HepG2 (cell line): ENCODE measurements around the gene ECHS1. TPM values are rescaled to one million over a fixed set of nuclear protein-coding genes. Genes with fewer than 3 reads are reported as not detected.
A peak's percentile ranks its signal among the peaks of the same experiment; 100 is the strongest.

Experiments
- ATAC-seq: fragments of 200-7000 bp; cut with Tn5 transposase; 3 replicates; pipeline ENCODE4 v1.9.1; 2020; ENCODE audit warnings: mild to moderate bottlenecking, moderate library complexity
- BruUV-seq: library from RNA; stranded (reverse); fragments of 400-500 nt; replicated peaks from 2 replicates; lab custom pipeline; 2021; lab: Mats Ljungman, UMichigan
- CTCF ChIA-PET: fragments of 300-600 bp; formaldehyde crosslinking; extraction: SDS; loops from one replicate; lab custom pipeline; 2021; ENCODE audit warnings: low total read pairs, inconsistent platforms, low intra/inter-chr PET ratio; lab: Yijun Ruan, JAX
- POLR2A ChIA-PET: fragments of 350-600 bp; sonication (Branson Sonifier 250); formaldehyde crosslinking; loops from one replicate; lab custom pipeline; 2020; ENCODE audit warnings: antibody characterized with exemption, inconsistent platforms; lab: Yijun Ruan, JAX
- DNase-seq: peaks from one replicate; pipeline ENCODE4 v3.0.0-alpha.2; 2015; ENCODE audit warnings: low spot score
- FAIRE-seq: peaks from 3 replicates; lab custom pipeline; 2011; peaks lifted over from hg19 to GRCh38; lab: Jason Lieb, UNC
- H2AFZ ChIP-seq: one replicate; pipeline ENCODE4 v1.6.1; 2011; ENCODE audit warnings: low read length, inconsistent platforms
- H3K27ac ChIP-seq: fragments of 300-600 bp; 3 replicates; pipeline ENCODE4 v1.8.0; 2011; ENCODE audit warnings: mixed run types, mild to moderate bottlenecking, mixed read lengths, low read length, inconsistent platforms; ENCODE audit not compliant: insufficient read depth; ENCODE audit errors: extremely low read length
- H3K27me3 ChIP-seq, 2 experiments: fragments of 200-600 bp in 1 of 2; 2 replicates in 1 of 2; 3 replicates in 1 of 2; pipeline versions ENCODE4 v1.6.0 to v1.8.0; 2011; ENCODE audit warnings: low read length in 2 of 2, mild to moderate bottlenecking in 2 of 2, moderate library complexity in 2 of 2, inconsistent platforms in 1 of 2; ENCODE audit not compliant: insufficient read depth in 2 of 2, control insufficient read depth in 1 of 2
- H3K36me3 ChIP-seq, 2 experiments: fragments of 200-600 bp in 1 of 2; replicated peaks in 1 of 2; 2 replicates in 1 of 2; 3 replicates in 1 of 2; pipeline versions ENCODE4 v1.5.1 to v1.8.0; 2011; ENCODE audit warnings: low read length in 2 of 2, inconsistent platforms in 1 of 2; ENCODE audit not compliant: insufficient read depth in 2 of 2, control insufficient read depth in 1 of 2
- H3K4me1 ChIP-seq: 2 replicates; pipeline ENCODE4 v1.5.1; 2012; ENCODE audit warnings: low read length, inconsistent platforms; ENCODE audit not compliant: insufficient read depth
- H3K4me2 ChIP-seq: 2 replicates; pipeline ENCODE4 v1.6.0; 2011; ENCODE audit warnings: low read depth, low read length, inconsistent platforms
- H3K4me3 ChIP-seq, 3 experiments: fragments of 200-600 bp in 1 of 3; sonication (generic), shearing (Covaris generic) in 1 of 3; replicated peaks in 1 of 3; 2 replicates each; pipeline ENCODE4 v1.5.1; 2011 to 2016; ENCODE audit warnings: low read length in 3 of 3, inconsistent platforms in 2 of 3, low read depth in 2 of 3, mild to moderate bottlenecking in 2 of 3, control low read depth in 1 of 3, mixed read lengths in 1 of 3; ENCODE audit not compliant: insufficient read depth in 1 of 3
- H3K79me2 ChIP-seq: one replicate; pipeline ENCODE4 v1.6.1; 2011; ENCODE audit warnings: low read length, inconsistent platforms; ENCODE audit not compliant: insufficient read depth
- H3K9ac ChIP-seq: 2 replicates; pipeline ENCODE4 v1.6.0; 2011; ENCODE audit warnings: mild to moderate bottlenecking, low read depth, low read length, inconsistent platforms; ENCODE audit not compliant: insufficient read depth
- H3K9me3 ChIP-seq: 2 replicates; pipeline ENCODE4 v1.5.1; 2012; ENCODE audit warnings: mild to moderate bottlenecking, low read length
- H4K20me1 ChIP-seq: 2 replicates; pipeline ENCODE4 v1.6.0; 2011; ENCODE audit warnings: inconsistent platforms, mild to moderate bottlenecking, low read length, moderate library complexity; ENCODE audit not compliant: insufficient read depth
- CREM ChIP-seq, 2 experiments: sonication (generic) in 1 of 2; formaldehyde crosslinking in 1 of 2; IDR thresholded peaks; 2 replicates each; pipeline versions ENCODE4 v1.4.0 to v1.6.1; 2016 to 2020; ENCODE audit warnings: antibody characterized with exemption in 1 of 2, mild to moderate bottlenecking in 1 of 2, missing genetic modification reagents in 1 of 2
- DPF2 ChIP-seq: sonication (generic); formaldehyde crosslinking; IDR thresholded peaks from 2 replicates; pipeline ENCODE4 v1.4.0; 2020; ENCODE audit warnings: mild to moderate bottlenecking, low read depth, missing genetic modification reagents, borderline replicate concordance
- HOXA5 ChIP-seq: sonication (generic); formaldehyde crosslinking; IDR thresholded peaks from 2 replicates; pipeline ENCODE4 v1.4.0; 2020; ENCODE audit warnings: missing genetic modification reagents
- PHF8 ChIP-seq: sonication (generic); formaldehyde crosslinking; IDR thresholded peaks from 2 replicates; pipeline ENCODE4 v1.5.0; 2020; ENCODE audit warnings: missing genetic modification reagents
- PITX1 ChIP-seq: sonication (generic); formaldehyde crosslinking; IDR thresholded peaks from 2 replicates; pipeline ENCODE4 v1.5.1; 2020; ENCODE audit warnings: mild to moderate bottlenecking, missing genetic modification reagents
- RBM39 ChIP-seq: fragments of 200-400 bp; formaldehyde crosslinking; IDR thresholded peaks from one replicate; pipeline ENCODE4 v1.6.1; 2018; ENCODE audit warnings: antibody characterized with exemption, mild to moderate bottlenecking, low read depth, low read length; ENCODE audit not compliant: poor library complexity, severe bottlenecking
- REL ChIP-seq: sonication (generic); formaldehyde crosslinking; conservative IDR thresholded peaks from 2 replicates; pipeline ENCODE4 v1.8.0; 2022; ENCODE audit warnings: mild to moderate bottlenecking, missing genetic modification reagents, moderate library complexity
- SALL1 ChIP-seq: sonication (generic); formaldehyde crosslinking; IDR thresholded peaks from 2 replicates; pipeline ENCODE4 v1.8.0; 2022; ENCODE audit warnings: mild to moderate bottlenecking, missing genetic modification reagents
- THAP11 ChIP-seq: IDR thresholded peaks from 2 replicates; pipeline ENCODE4 v1.6.1; 2016; ENCODE audit warnings: missing biosample characterization, missing genetic modification reagents
- ZNF10 ChIP-seq: sonication (generic); formaldehyde crosslinking; IDR thresholded peaks from 2 replicates; pipeline ENCODE4 v1.4.0; 2020; ENCODE audit warnings: mild to moderate bottlenecking, low read depth, missing genetic modification reagents, borderline replicate concordance
- ZNF274 ChIP-seq: sonication (generic); formaldehyde crosslinking; IDR thresholded peaks from 2 replicates; pipeline ENCODE4 v1.5.1; 2020; ENCODE audit warnings: mild to moderate bottlenecking, missing genetic modification reagents
- ZNF33A ChIP-seq: sonication (generic); formaldehyde crosslinking; IDR thresholded peaks from 2 replicates; pipeline ENCODE4 v1.5.1; 2020; ENCODE audit warnings: missing genetic modification reagents, mild to moderate bottlenecking, moderate library complexity, borderline replicate concordance
- ZNF350 ChIP-seq: sonication (generic); formaldehyde crosslinking; IDR thresholded peaks from 2 replicates; pipeline ENCODE4 v1.4.0; 2020; ENCODE audit warnings: mild to moderate bottlenecking, low read depth, missing genetic modification reagents, borderline replicate concordance
- ZNF563 ChIP-seq: sonication (generic); formaldehyde crosslinking; IDR thresholded peaks from 2 replicates; pipeline ENCODE4 v1.8.0; 2022; ENCODE audit warnings: mild to moderate bottlenecking, moderate library complexity, missing genetic modification reagents
- ZNF589 ChIP-seq: sonication (generic); formaldehyde crosslinking; conservative IDR thresholded peaks from 2 replicates; pipeline ENCODE4 v1.8.0; 2022; ENCODE audit warnings: mild to moderate bottlenecking, moderate library complexity, missing genetic modification reagents
- WGBS: methylation state at CpG from one replicate; pipeline ENCODE4 v1.1.6; 2017; ENCODE audit warnings: low lambda C conversion rate; 5-methylcytosine and 5-hydroxymethylcytosine counted together
- in situ Hi-C: cut with HindIII; loops from 2 replicates; pipeline ENCODE4 v1.10.0; 2017; ENCODE audit warnings: low pct_unique_long_range_greater_than_20kb; ENCODE audit not compliant: extremely low pct_ligation_motif_present
- intact Hi-C: fragments of 100-400 bp; cut with micrococcal nuclease; formaldehyde crosslinking; loops from one replicate; pipeline ENCODE4 v1.10.0; 2022; ENCODE audit not compliant: unreplicated experiment
- polyA plus RNA-seq, 8 experiments: library from polyadenylated mRNA; depleted of rRNA in 3 of 8; stranded (reverse) in 7 of 8; unstranded in 1 of 8; fragments of >200 nt; fragmentation: Illumina TruSeq in 4 of 8; extraction: Trizol in 4 of 8; gene quantifications; 2 replicates each; pipeline versions ENCODE4 v1.2.1 to v1.2.3, GENCODE V29; 2011 to 2016; ENCODE audit warnings: low read depth in 4 of 8, missing spikeins in 1 of 8, mixed read lengths in 1 of 8; ENCODE audit not compliant: insufficient read depth in 1 of 8
- total RNA-seq, 5 experiments: library from RNA; depleted of rRNA; stranded (reverse); fragments of >200 nt; fragmentation: Illumina TruSeq; extraction: Trizol; gene quantifications; 2 replicates each; pipeline ENCODE4 v1.2.3, GENCODE V29; 2016; ENCODE audit warnings: low read depth in 1 of 5
- TF ChIP-seq, protein P1 (sequence below): sonication (generic); formaldehyde crosslinking; conservative IDR thresholded peaks from 2 replicates; pipeline ENCODE4 v1.4.0; 2020; ENCODE audit warnings: missing genetic modification reagents
- TF ChIP-seq, protein P2 (sequence below): sonication (generic); formaldehyde crosslinking; IDR thresholded peaks from 2 replicates; pipeline ENCODE4 v1.9.0; 2021; ENCODE audit warnings: missing genetic modification reagents, borderline replicate concordance
- TF ChIP-seq, protein P3 (sequence below): sonication (generic); formaldehyde crosslinking; IDR thresholded peaks from 2 replicates; pipeline ENCODE4 v1.8.0; 2022; ENCODE audit warnings: missing genetic modification reagents, mild to moderate bottlenecking, moderate library complexity, borderline replicate concordance

Gene ECHS1
- total and polyA plus RNA-seq, 2 of the 13 experiments (the other 11 are each of a cell fraction or from before 2014, with no cell fraction given) = 32.7 to 195 TPM

DNA sequence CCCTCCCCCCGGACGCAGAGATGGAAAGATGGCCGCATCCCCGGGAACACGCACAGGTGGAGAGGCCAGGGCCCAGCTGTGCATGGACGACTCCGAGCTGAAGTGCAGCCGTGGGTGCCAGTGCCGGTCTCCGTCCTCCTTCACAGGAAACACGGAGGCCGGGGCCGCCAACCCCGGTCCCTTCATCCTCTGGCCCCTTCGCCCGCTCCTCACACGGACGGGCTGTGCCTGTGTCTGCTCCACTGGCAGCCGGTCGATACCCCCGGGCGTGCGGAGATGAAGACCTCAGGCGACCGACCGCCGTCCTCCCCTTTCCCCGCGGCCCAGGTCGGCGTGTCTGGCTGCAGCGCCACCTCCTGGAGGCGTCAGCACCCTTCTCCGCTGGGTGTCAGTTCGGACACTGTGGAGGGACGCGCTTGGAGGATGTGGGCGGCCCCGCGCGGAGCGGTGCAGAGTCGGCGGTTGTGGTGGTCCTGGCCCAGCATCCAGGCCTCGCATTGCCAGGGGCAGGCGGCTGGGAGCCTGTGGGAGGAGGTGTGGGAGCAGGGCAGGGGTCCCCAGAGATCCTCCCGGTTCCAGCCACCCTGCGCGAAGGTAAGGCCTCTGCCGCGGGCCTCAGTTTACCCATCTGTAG is 54.5 kb downstream of the ECHS1 start:
- Histone ChIP-seq H3K9ac (peak overlapping the region; percentile 54), H3K27ac (no peak overlapping the region), H3K36me3 (no peaks in the 10 kb centered on the region), H3K4me1 (peaks cover 15% of the 10 kb centered on the region), H3K4me2 (peak overlapping the region; percentile 74), H3K27me3 (peaks cover 0 to 9% of the 10 kb centered on the region in 2 experiments; a peak in 2 of 5 replicates), H2AFZ (no peak overlapping the region), H3K4me3 (peak overlapping the region; percentile 38 to 71 (median 61); a peak in 5 of 6 replicates), H4K20me1 (no peaks in the 10 kb centered on the region), H3K79me2 (no peaks in the 10 kb centered on the region), H3K9me3 (no peaks in the 10 kb centered on the region)
- DNase-seq = peak; percentile 56
- no TSS peak for BruUV-seq
- intact Hi-C loops (no loop called here), in situ Hi-C loops (no loop called here)
- no peak for FAIRE-seq
- ChIA-PET POLR2A (no interaction called here), CTCF (interaction anchor here (0.6 to 1.3 kb wide), 3 partner anchors 11 to 14 kb away, joined by 3 to 5 read pairs (median 3); no protein-coding TSS in a partner anchor)
- 12% methylated on average over 17 of the region's 51 CpGs for WGBS
- ATAC-seq = peak; percentile 97
- TF ChIP-seq ZNF10 (CRISPR knock-in tag) (no peak), ZNF563 (CRISPR knock-in tag) (peak; percentile 48; the same call in 1 of the 2 replicates), THAP11 (0 out of 2 replicates have a peak, but pooled peaks have one; percentile 36), RBM39 (peak; percentile 50), ZNF350 (peak; percentile 70), CREM (IDR thresholded peaks at IDR 0.05) (no peak), CREM (CRISPR knock-in tag; IDR thresholded peaks at IDR 0.05) (no peak), HOXA5 (no peak), SALL1 (CRISPR knock-in tag) (peak; percentile 67), PHF8 (peak; percentile 51; the same call in 1 of the 2 replicates), PITX1 (CRISPR knock-in tag) (no peak), DPF2 (no peak), REL (CRISPR knock-in tag) (no peak), ZNF274 (CRISPR knock-in tag) (0 out of 2 replicates have a peak, but pooled peaks have one; percentile 26), ZNF589 (CRISPR knock-in tag) (0 out of 2 replicates have a peak, but pooled peaks have one; percentile 54), ZNF33A (CRISPR knock-in tag) (no peak)
- TF ChIP-seq, protein P1, sequence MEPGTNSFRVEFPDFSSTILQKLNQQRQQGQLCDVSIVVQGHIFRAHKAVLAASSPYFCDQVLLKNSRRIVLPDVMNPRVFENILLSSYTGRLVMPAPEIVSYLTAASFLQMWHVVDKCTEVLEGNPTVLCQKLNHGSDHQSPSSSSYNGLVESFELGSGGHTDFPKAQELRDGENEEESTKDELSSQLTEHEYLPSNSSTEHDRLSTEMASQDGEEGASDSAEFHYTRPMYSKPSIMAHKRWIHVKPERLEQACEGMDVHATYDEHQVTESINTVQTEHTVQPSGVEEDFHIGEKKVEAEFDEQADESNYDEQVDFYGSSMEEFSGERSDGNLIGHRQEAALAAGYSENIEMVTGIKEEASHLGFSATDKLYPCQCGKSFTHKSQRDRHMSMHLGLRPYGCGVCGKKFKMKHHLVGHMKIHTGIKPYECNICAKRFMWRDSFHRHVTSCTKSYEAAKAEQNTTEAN = peak; percentile 63; the same call in 1 of the 2 replicates
- TF ChIP-seq, protein P2, sequence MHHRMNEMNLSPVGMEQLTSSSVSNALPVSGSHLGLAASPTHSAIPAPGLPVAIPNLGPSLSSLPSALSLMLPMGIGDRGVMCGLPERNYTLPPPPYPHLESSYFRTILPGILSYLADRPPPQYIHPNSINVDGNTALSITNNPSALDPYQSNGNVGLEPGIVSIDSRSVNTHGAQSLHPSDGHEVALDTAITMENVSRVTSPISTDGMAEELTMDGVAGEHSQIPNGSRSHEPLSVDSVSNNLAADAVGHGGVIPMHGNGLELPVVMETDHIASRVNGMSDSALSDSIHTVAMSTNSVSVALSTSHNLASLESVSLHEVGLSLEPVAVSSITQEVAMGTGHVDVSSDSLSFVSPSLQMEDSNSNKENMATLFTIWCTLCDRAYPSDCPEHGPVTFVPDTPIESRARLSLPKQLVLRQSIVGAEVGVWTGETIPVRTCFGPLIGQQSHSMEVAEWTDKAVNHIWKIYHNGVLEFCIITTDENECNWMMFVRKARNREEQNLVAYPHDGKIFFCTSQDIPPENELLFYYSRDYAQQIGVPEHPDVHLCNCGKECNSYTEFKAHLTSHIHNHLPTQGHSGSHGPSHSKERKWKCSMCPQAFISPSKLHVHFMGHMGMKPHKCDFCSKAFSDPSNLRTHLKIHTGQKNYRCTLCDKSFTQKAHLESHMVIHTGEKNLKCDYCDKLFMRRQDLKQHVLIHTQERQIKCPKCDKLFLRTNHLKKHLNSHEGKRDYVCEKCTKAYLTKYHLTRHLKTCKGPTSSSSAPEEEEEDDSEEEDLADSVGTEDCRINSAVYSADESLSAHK = no peak
- TF ChIP-seq, protein P3, sequence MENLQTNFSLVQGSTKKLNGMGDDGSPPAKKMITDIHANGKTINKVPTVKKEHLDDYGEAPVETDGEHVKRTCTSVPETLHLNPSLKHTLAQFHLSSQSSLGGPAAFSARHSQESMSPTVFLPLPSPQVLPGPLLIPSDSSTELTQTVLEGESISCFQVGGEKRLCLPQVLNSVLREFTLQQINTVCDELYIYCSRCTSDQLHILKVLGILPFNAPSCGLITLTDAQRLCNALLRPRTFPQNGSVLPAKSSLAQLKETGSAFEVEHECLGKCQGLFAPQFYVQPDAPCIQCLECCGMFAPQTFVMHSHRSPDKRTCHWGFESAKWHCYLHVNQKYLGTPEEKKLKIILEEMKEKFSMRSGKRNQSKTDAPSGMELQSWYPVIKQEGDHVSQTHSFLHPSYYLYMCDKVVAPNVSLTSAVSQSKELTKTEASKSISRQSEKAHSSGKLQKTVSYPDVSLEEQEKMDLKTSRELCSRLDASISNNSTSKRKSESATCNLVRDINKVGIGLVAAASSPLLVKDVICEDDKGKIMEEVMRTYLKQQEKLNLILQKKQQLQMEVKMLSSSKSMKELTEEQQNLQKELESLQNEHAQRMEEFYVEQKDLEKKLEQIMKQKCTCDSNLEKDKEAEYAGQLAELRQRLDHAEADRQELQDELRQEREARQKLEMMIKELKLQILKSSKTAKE (CRISPR knock-in tag) = no peak; the same call in 1 of the 2 replicates
